Activated CD8-positive, alpha-beta memory T cell treated with anti-CD3 and anti-CD28 coated beads for 24 hours (primary cell): ENCODE measurements around the gene LOXL1.

Source experiments
- DNase-seq: peaks from one replicate; pipeline ENCODE4 v3.0.0-alpha.2; 2020

The LOXL1 gene

GRCh38 chr15:73900095-73900712 lies 26.1 kb upstream of the LOXL1 start:
- DNase-seq: no peak

- no peak for DNase-seq
Observed at GRCh38 chr15:73901126-73901810, 25.0 kb upstream of the LOXL1 start.

GRCh38 chr15:73902121-73903020 lies 23.9 kb upstream of the LOXL1 start:
- no peak for DNase-seq

GRCh38 chr15:73904026-73904815 lies 22.0 kb upstream of the LOXL1 start:
- no peak for DNase-seq

GRCh38 chr15:73905225-73905827 lies 20.9 kb upstream of the LOXL1 start:
- DNase-seq: no peak

- DNase-seq: no peak
Observed at GRCh38 chr15:73906346-73907034, 19.8 kb upstream of the LOXL1 start.

- DNase-seq: no peak
Observed at GRCh38 chr15:73907035-73907408, 19.2 kb upstream of the LOXL1 start.

GRCh38 chr15:73908030-73908821 lies 18.0 kb upstream of the LOXL1 start:
- DNase-seq: peak; percentile 91

- no peak for DNase-seq
Observed at GRCh38 chr15:73908822-73909122, 17.5 kb upstream of the LOXL1 start.

- no peak for DNase-seq
Observed at GRCh38 chr15:73909651-73910050, 16.6 kb upstream of the LOXL1 start.

- DNase-seq: no peak
Observed at GRCh38 chr15:73910522-73911303, 15.5 kb upstream of the LOXL1 start.

- DNase-seq: no peak
Observed at GRCh38 chr15:73912030-73912596, 14.1 kb upstream of the LOXL1 start.

- no peak for DNase-seq
Observed at GRCh38 chr15:73914145-73914544, 12.1 kb upstream of the LOXL1 start.

GRCh38 chr15:73915082-73915481 lies 11.2 kb upstream of the LOXL1 start:
- DNase-seq: no peak

GRCh38 chr15:73918784-73919183 lies 7.5 kb upstream of the LOXL1 start:
- no peak for DNase-seq

GRCh38 chr15:73919706-73920105 lies 6.6 kb upstream of the LOXL1 start:
- DNase-seq: no peak

- no peak for DNase-seq
Observed at GRCh38 chr15:73921254-73921925, 4.9 kb upstream of the LOXL1 start.

GRCh38 chr15:73922186-73923151 lies 3.8 kb upstream of the LOXL1 start:
- no peak for DNase-seq
